Measurements from ENCODE around the gene GON4L.
"Not testable (repeated sequence)": the region's sequence is repeated elsewhere in the genome, so short reads cannot be mapped to it uniquely, and the experiment has no call there.

The GON4L gene

DNA sequence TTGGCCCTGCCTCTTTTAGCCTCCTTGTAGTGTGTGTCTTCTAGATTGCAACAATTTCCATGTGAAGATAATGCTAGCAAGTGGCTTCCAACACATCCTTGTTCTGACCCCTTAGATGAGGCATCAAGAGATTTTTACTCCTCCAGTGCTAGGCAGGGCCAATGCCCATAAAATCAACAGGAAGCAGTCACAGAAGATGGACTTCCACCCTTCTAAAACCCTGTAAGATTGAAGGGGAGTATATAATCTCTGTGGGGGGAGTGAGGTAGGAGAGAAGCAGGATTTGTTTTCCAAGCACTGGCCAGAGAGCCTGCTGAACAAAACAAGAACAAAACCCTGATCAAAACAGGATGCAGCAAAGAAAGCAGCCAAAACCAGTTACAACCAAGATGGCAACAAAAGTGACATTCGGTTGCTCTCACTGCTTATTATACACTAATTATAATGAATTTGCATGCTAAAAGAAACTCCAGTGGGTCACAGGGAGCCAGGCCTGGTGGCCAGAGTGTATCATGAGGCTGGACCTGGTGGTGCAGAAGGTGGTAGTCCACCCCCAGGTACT lies 12.1 kb downstream of the GON4L start:
- Histone ChIP-seq H3K27ac (no peak overlapping the region), H3K36me3 (replicated peaks) (peaks cover 24% of the 10 kb centered on the region)

DNA sequence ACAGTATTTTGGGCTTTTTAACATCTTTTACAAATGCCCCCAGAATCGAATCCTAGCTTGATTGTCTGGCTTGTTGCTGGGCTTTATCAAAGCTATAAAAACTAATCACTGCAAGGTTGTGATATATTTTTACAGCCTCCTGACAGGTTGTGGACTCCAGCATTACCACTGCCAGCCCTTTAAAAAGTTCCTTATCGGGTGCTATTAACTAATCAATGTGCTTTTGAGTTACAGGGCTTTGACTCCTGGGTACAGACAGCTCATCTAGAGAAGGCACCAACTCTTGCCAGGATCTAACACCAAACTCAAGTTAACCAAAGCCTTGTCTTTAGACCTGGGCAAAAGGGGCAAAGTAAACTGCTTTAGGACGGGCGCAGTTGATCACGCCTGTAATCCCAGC lies 16.6 kb downstream of the GON4L start:
- TF ChIP-seq, protein P1, sequence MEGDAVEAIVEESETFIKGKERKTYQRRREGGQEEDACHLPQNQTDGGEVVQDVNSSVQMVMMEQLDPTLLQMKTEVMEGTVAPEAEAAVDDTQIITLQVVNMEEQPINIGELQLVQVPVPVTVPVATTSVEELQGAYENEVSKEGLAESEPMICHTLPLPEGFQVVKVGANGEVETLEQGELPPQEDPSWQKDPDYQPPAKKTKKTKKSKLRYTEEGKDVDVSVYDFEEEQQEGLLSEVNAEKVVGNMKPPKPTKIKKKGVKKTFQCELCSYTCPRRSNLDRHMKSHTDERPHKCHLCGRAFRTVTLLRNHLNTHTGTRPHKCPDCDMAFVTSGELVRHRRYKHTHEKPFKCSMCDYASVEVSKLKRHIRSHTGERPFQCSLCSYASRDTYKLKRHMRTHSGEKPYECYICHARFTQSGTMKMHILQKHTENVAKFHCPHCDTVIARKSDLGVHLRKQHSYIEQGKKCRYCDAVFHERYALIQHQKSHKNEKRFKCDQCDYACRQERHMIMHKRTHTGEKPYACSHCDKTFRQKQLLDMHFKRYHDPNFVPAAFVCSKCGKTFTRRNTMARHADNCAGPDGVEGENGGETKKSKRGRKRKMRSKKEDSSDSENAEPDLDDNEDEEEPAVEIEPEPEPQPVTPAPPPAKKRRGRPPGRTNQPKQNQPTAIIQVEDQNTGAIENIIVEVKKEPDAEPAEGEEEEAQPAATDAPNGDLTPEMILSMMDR (IDR thresholded peaks at IDR 0.05; ENCODE audit: low read depth, low read length, missing control alignments) = no peak

More for the DNA sequence above, 12.1 kb downstream of the GON4L start:
- no peak overlapping the region for H3K4me3 ChIP-seq (ENCODE audit: low read depth, low read length)
- DNase-seq = no peak
- TF ChIP-seq, protein P1 (IDR thresholded peaks at IDR 0.05; ENCODE audit: low read depth, low read length, missing control alignments) = no peak
- in situ Hi-C loops (cut with HindIII; ENCODE audit: low pct_ligation_motif_present, low sequenced_read_pairs) = no loop called here
- no peaks in the 10 kb centered on the region for H3K27me3 ChIP-seq (replicated peaks)

DNA sequence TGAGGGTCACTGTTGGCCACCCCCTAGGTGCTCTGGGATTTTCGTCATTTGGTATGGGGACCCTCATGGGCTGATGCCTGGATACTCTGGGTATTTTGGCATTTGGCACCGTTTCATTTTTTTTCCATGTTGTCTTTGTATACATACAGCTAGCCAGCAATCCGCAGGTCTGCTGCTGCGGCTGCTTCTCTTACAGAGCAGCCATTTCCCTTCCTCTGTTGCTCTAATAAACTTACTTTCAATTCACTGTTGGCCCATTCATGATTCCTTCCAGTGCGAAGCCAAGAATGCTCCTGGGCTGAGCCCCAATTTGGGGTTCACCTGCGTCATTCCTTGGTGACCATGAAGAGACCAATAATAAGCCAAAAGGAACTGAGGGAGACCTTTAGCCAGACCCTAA lies 21.5 kb downstream of the GON4L start:
- TF ChIP-seq, protein P1 (IDR thresholded peaks at IDR 0.05; ENCODE audit: low read depth, low read length, missing control alignments) = no peak
- in situ Hi-C loops (cut with HindIII; ENCODE audit: low pct_ligation_motif_present, low sequenced_read_pairs) = no loop called here
- Histone ChIP-seq H3K27me3 (replicated peaks) (no peaks in the 10 kb centered on the region), H3K4me3 (ENCODE audit: low read depth, low read length) (no peak overlapping the region), H3K36me3 (replicated peaks) (no peaks in the 10 kb centered on the region), H3K27ac (no peak overlapping the region)
- no peak for DNase-seq

More for the DNA sequence above, 16.6 kb downstream of the GON4L start:
- H3K4me3 ChIP-seq (ENCODE audit: low read depth, low read length) = no peak overlapping the region
- in situ Hi-C loops (cut with HindIII; ENCODE audit: low pct_ligation_motif_present, low sequenced_read_pairs) = no loop called here
- H3K27me3 ChIP-seq (replicated peaks) = no peaks in the 10 kb centered on the region
- no peak overlapping the region for H3K27ac ChIP-seq
- peaks cover 13% of the 10 kb centered on the region for H3K36me3 ChIP-seq (replicated peaks)
- no peak for DNase-seq

DNA sequence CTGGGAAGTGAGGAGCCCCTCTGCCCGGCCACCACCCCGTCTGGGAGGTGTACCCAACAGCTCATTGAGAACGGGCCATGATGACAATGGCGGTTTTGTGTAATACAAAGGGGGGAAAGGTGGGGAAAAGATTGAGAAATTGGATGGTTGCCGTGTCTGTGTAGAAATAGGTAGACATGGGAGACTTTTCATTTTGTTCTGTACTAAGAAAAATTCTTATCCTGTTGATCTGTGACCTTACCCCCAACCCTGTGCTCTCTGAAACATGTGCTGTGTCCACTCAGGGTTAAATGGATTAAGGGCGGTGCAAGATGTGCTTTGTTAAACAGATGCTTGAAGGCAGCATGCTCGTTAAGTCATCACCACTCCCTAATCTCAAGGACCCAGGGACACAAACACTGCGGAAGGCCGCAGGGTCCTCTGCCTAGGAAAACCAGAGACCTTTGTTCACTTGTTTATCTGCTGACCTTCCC lies 22.1 kb downstream of the GON4L start:
- DNase-seq; H3K36me3 ChIP-seq (replicated peaks); in situ Hi-C loops (cut with HindIII; ENCODE audit: low pct_ligation_motif_present, low sequenced_read_pairs); H3K4me3 ChIP-seq (ENCODE audit: low read depth, low read length); H3K27me3 ChIP-seq (replicated peaks): not testable (repeated sequence)
- peak overlapping the region; percentile 88 for H3K27ac ChIP-seq

DNA sequence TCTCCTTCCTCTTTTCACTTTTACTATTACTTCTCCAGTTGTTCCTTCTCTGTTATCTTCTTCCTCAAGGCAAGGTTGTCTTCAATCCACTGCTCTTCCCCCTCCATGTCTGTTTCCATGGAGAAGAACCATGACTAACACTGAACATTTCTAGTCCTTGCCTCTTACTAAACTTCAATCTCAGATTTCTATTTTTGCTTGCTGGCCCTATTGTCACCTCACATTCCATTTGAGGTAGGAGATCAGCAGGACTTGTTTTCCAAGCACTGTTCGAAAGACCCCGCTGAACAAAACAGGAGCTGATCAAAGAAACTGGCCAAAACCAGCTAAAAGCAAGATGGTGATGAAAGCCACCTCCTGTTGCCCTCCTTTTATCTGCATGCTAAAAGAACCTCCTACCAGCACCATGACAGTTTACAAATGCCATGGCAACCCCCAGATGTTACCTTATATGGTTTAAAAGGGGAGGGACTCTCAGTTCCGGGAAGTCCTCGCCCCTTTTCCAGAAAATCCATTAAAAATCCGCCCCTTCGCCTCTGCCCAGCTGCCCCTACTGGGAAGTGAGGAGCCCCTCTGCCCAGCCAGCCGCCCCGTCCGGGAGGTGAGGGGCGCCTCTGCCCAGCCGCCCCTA lies 22.6 kb downstream of the GON4L start:
- in situ Hi-C loops (cut with HindIII; ENCODE audit: low pct_ligation_motif_present, low sequenced_read_pairs) = no loop called here
- Histone ChIP-seq H3K36me3 (replicated peaks) (no peaks in the 10 kb centered on the region), H3K27ac (peak overlapping the region; percentile 88), H3K27me3 (replicated peaks) (no peaks in the 10 kb centered on the region), H3K4me3 (ENCODE audit: low read depth, low read length) (no peak overlapping the region)
- DNase-seq = peak; percentile 84
- TF ChIP-seq, protein P1 (IDR thresholded peaks at IDR 0.05; ENCODE audit: low read depth, low read length, missing control alignments) = no peak

DNA sequence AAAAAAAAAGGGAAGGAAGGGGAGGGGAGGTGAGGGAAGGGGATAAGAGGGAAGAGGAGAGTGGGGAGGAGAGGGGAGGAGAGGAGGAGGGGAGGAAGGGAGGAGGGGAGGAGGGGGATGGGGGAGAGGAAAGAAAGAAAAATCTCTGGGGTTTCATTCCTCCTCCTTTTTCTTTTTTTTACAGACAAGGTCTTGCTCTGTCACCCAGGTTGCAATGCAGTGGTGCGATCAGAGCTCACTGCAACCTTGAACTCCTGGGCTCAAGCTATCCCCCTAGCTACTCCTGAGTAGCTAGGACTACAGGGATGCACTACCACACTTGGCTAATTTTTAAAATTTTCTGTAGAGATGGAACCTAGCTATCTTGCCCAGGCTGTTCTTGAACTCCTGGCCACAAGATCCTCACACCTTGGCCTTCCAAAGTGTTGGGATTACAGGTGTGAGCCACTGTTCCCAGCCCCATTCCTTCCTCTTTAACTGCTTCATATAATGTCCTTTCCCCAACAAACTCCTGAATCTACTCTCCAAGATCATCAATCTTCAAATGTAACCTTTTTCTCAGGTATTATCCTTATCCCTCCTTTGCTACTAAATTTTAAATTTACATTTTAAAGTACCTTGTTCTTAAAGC lies 23.2 kb downstream of the GON4L start:
- in situ Hi-C loops (cut with HindIII; ENCODE audit: low pct_ligation_motif_present, low sequenced_read_pairs) = no loop called here
- H3K4me3 ChIP-seq (ENCODE audit: low read depth, low read length) = no peak overlapping the region

More for the DNA sequence above, 23.2 kb downstream of the GON4L start:
- Histone ChIP-seq H3K27ac (peak overlapping the region; percentile 88), H3K27me3 (replicated peaks) (no peaks in the 10 kb centered on the region), H3K36me3 (replicated peaks) (no peaks in the 10 kb centered on the region)
- TF ChIP-seq, protein P1 (IDR thresholded peaks at IDR 0.05; ENCODE audit: low read depth, low read length, missing control alignments) = no peak
- no peak for DNase-seq

Data from brain microvascular endothelial cell (primary cell).